Thoracic aorta endothelial cell (primary cell): ENCODE results near the gene TP53TG3E. TPM values are rescaled to one million over a fixed set of nuclear protein-coding genes. Genes with fewer than 3 reads are reported as not detected.

Source experiments
- small RNA-seq: library from RNA; depleted of rRNA; stranded (forward); fragments of <200 nt; gene quantifications from one replicate; pipeline ENCODE3, GENCODE V24; 2012
- total RNA-seq: library from RNA; depleted of rRNA; stranded (reverse); fragments of >200 nt; gene quantifications from 2 replicates; pipeline ENCODE4 v1.2.3, GENCODE V29; 2012

Gene TP53TG3E, protein sequence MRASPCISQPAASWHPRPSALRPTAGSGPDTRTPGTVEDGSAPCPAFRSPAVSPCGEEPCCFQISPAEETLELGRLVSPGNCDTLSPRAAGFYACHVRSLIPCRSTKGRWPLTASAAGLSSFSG
- total RNA-seq = not detected in 2 replicates

DNA sequence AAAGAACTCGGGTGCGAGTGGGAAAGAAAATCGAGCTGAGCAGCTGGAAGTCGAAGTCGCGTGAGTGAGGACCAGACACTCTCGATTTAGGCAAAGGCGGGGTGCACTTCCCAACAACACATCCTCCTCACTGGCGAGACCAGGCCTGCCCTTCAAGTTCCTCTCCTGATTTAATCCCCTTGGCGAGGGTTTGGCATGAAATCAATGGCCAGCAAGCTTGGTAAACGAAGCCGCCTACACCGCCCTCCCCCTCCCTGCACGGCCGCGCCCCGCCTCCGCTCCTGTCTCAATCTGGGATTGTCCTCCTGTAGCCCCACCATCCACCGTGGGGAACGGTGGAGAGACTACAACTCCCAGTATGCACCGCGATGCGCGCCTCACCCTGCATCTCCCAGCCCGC, at the start of gene TP53TG3E:
TP53TG3E (plus strand) TSS at position 301 of the 400 bp plus-strand sequence; CDS start at position 369, 68 bp downstream.

Small RNA genes lying within 50 kb of the gene (small RNA-seq; reads per million reads assigned to genes)
- not detected for gene AC141257.3

Other genes starting within 250 kb of the TP53TG3E start
- not detected in 2 replicates for gene TP53TG3C, start 110.1 kb upstream of the TP53TG3E start, total RNA-seq
- not detected in 2 replicates for gene TP53TG3B, start 56.5 kb downstream of the TP53TG3E start, total RNA-seq
- gene TP53TG3F, start 155.3 kb downstream of the TP53TG3E start, total RNA-seq = not detected in 2 replicates